HCT116 (cell line): ENCODE measurements around the gene PNN. TPM values are rescaled to one million over a fixed set of nuclear protein-coding genes. Genes with fewer than 3 reads are reported as not detected.
"Not testable (repeated sequence)": the region's sequence is repeated elsewhere in the genome, so short reads cannot be mapped to it uniquely, and the experiment has no call there.

Experiments used
- ATAC-seq: fragments of 200-7000 bp; cut with Tn5 transposase; 2 replicates; pipeline ENCODE4 v1.9.1; 2020; ENCODE audit warnings: mild to moderate bottlenecking, moderate library complexity
- BruUV-seq: library from RNA; stranded (reverse); fragments of 400-500 nt; replicated peaks from 2 replicates; lab custom pipeline; 2021; lab: Mats Ljungman, UMichigan
- CTCF ChIA-PET: fragments of 300-600 bp; sonication (Branson Sonifier 250); formaldehyde crosslinking; loops from one replicate; lab custom pipeline; 2021; ENCODE audit warnings: antibody characterized with exemption; lab: Charles Lee
- POLR2A ChIA-PET: fragments of 300-600, 350-600 bp; sonication (Branson Sonifier 250); formaldehyde crosslinking; loops from one replicate; lab custom pipeline; 2021; ENCODE audit warnings: antibody characterized with exemption; lab: Charles Lee
- RAD21 ChIA-PET, 2 experiments: fragments of 300-600 bp; sonication (Branson Sonifier 250); formaldehyde crosslinking; loops; one replicate each; lab custom pipeline; 2023; ENCODE audit warnings: low total read pairs in 2 of 2; ENCODE audit not compliant: uncharacterized antibody in 2 of 2, unreplicated experiment in 2 of 2, low non-redundant PET in 1 of 2; lab: Charles Lee
- DNase-seq: peaks from one replicate; pipeline ENCODE4 v3.0.0-alpha.2; 2010; ENCODE audit warnings: low read depth, low spot score
- H2AFZ ChIP-seq: fragments of 200-600 bp; shearing (Covaris generic), sonication (generic); 2 replicates; pipeline ENCODE4 v1.6.1; 2017; ENCODE audit warnings: low read depth, mixed run types, mixed read lengths, antibody characterized with exemption, low read length; ENCODE audit not compliant: poor library complexity, severe bottlenecking
- H3K27ac ChIP-seq: 2 replicates; pipeline ENCODE4 v1.5.1; 2012; ENCODE audit warnings: low read depth, low read length
- H3K27me3 ChIP-seq: fragments of 200-600 bp; sonication (generic); 2 replicates; pipeline ENCODE4 v1.6.1; 2016; ENCODE audit warnings: mixed run types, low read length, mixed read lengths; ENCODE audit not compliant: insufficient read depth
- H3K36me3 ChIP-seq, 2 experiments: fragments of 200-500 bp in 1 of 2; fragments of 200-600 bp in 1 of 2; sonication (Bioruptor generic) in 1 of 2; sonication (generic) in 1 of 2; 2 replicates each; pipeline versions ENCODE4 v1.5.1 to v1.6.1; 2014 to 2016; ENCODE audit warnings: low read length in 2 of 2, inconsistent platforms in 1 of 2, mixed read lengths in 1 of 2, mixed run types in 1 of 2; ENCODE audit not compliant: insufficient read depth in 2 of 2, control insufficient read depth in 1 of 2
- H3K4me1 ChIP-seq, 2 experiments: fragments of 200-600 bp in 1 of 2; sonication (generic) in 1 of 2; 2 replicates each; pipeline versions ENCODE4 v1.5.1 to v1.6.1; 2012 to 2017; ENCODE audit warnings: low read length in 2 of 2, inconsistent platforms in 1 of 2, mild to moderate bottlenecking in 1 of 2, mixed read lengths in 1 of 2, mixed run types in 1 of 2, moderate library complexity in 1 of 2; ENCODE audit not compliant: insufficient read depth in 2 of 2, control insufficient read depth in 1 of 2
- H3K4me2 ChIP-seq: fragments of 200-600 bp; sonication (generic); 2 replicates; pipeline ENCODE4 v1.6.1; 2017; ENCODE audit warnings: mixed run types, low read length, mixed read lengths
- H3K4me3 ChIP-seq, 2 experiments: fragments of 200-600 bp in 1 of 2; sonication (generic) in 1 of 2; replicated peaks in 1 of 2; 2 replicates each; pipeline ENCODE4 v1.5.1; 2011 to 2016; ENCODE audit warnings: low read length in 2 of 2, control low read depth in 1 of 2, low read depth in 1 of 2, mild to moderate bottlenecking in 1 of 2, mixed read lengths in 1 of 2, mixed run types in 1 of 2
- H3K79me2 ChIP-seq: fragments of 200-600 bp; sonication (generic); 2 replicates; pipeline ENCODE4 v1.6.1; 2017; ENCODE audit warnings: mild to moderate bottlenecking, mixed run types, low read length, moderate library complexity, mixed read lengths; ENCODE audit not compliant: insufficient read depth
- H3K9ac ChIP-seq: fragments of 200-600 bp; sonication (generic); 2 replicates; pipeline ENCODE4 v1.6.1; 2016; ENCODE audit warnings: low read length, mixed read lengths
- H3K9me2 ChIP-seq: fragments of 200-600 bp; sonication (generic), shearing (Covaris generic); 2 replicates; pipeline ENCODE4 v1.6.1; 2017; ENCODE audit warnings: mixed run types, mild to moderate bottlenecking, moderate library complexity; ENCODE audit not compliant: insufficient read depth
- H3K9me3 ChIP-seq, 2 experiments: fragments of 200-500 bp in 1 of 2; fragments of 200-600 bp in 1 of 2; sonication (Bioruptor generic) in 1 of 2; sonication (generic) in 1 of 2; 2 replicates each; pipeline ENCODE4 v1.6.1; 2014 to 2017; ENCODE audit warnings: low read length in 2 of 2, mixed read lengths in 2 of 2, inconsistent platforms in 1 of 2, low read depth in 1 of 2, mild to moderate bottlenecking in 1 of 2, mixed run types in 1 of 2, moderate library complexity in 1 of 2; ENCODE audit not compliant: control insufficient read depth in 1 of 2, insufficient read depth in 1 of 2
- H4K20me1 ChIP-seq: fragments of 200-600 bp; sonication (generic), shearing (Covaris generic); 2 replicates; pipeline ENCODE4 v1.6.1; 2017; ENCODE audit warnings: mixed run types, mild to moderate bottlenecking, moderate library complexity; ENCODE audit not compliant: insufficient read depth
- EZH2 ChIP-seq: fragments of 200-600 bp; sonication (generic); IDR thresholded peaks from 2 replicates; pipeline ENCODE4 v1.6.1; 2017; ENCODE audit warnings: antibody characterized with exemption, mixed run types
- FOSL1 ChIP-seq: IDR thresholded peaks from 2 replicates; pipeline ENCODE4 v1.6.1; 2012; ENCODE audit warnings: low read depth
- POLR2A ChIP-seq: IDR thresholded peaks from 2 replicates; pipeline ENCODE4 v1.7.0; 2011; ENCODE audit warnings: borderline replicate concordance; ENCODE audit not compliant: insufficient read depth, insufficient read length; ENCODE audit errors: extremely low read depth
- RAD21 ChIP-seq: IDR thresholded peaks from 2 replicates; pipeline ENCODE4 v1.6.1; 2012; ENCODE audit warnings: low read depth, mild to moderate bottlenecking
- REST ChIP-seq: IDR thresholded peaks from 2 replicates; pipeline ENCODE4 v1.6.1; 2012; ENCODE audit warnings: low read depth
- intact Hi-C: fragments of 100-400 bp; cut with micrococcal nuclease; formaldehyde crosslinking; loops from 2 replicates; pipeline ENCODE4 v1.10.0; 2022
- total RNA-seq: library from RNA; stranded (reverse); gene quantifications from one replicate; pipeline ENCODE4 v1.2.1, GENCODE V29; 2021; ENCODE audit not compliant: unreplicated experiment
- TF ChIP-seq, protein P1 (sequence below): IDR thresholded peaks from 2 replicates; pipeline ENCODE4 v1.6.1; 2012
- TF ChIP-seq, protein P2 (sequence below): IDR thresholded peaks from 2 replicates; pipeline ENCODE4 v1.6.1; 2012

PNN gene
- total RNA-seq, 1 experiment from 2014 or later = 97.9 TPM

DNA sequence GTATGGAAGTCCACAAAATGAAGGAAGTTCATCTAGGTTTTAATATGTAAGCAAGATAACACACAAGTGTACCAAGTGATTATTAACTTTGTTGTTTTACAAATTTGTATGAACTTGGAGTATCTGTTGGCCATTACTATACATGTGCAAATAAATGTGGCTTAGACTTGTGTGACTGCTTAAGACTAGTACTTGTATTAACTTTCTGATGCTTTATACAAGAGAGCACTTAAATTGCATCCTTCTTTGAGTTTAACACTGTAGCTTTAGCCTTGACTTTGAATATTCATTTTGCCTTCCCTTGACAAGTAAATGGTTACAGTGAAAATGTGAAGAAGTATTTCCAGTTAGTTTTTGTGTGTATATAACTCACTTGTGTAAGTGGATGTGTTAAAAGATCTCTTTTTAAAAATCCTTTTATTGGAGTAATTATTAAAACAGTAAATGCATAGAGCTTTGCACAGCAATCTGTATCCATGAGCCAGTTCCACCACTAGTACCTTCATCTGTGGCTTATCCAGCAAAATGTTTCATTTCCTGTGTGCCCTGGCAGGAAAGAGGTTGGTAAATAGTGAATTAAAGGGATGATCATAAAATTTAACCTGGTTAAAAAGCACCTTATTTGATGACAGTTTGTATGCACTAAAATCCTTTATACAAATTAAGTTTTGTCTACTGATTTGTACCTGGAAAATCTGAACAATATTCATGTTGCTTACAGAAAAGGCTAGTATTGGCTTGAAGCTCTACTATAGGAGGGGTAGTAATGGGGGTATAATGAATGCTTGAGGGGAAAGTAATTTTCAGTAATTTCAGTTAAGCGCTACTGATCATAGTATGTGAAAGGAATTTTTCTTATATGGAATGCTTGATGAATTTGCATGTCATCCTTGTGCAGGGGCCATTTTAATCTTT, 8.0 kb downstream of the PNN start:
- no TSS peak for BruUV-seq
- H3K9me2 ChIP-seq = no peaks in the 10 kb centered on the region
- CTCF ChIA-PET = no interaction called here
- H3K27ac ChIP-seq = no peak overlapping the region
- peaks cover 40% of the 10 kb centered on the region for H3K79me2 ChIP-seq
- H3K4me3 ChIP-seq = no peak overlapping the region
- H4K20me1 ChIP-seq = peaks cover 20% of the 10 kb centered on the region; the same call in 1 of the 2 replicates
- no peaks in the 10 kb centered on the region for H3K9me3 ChIP-seq
- intact Hi-C loops = no loop called here
- peaks cover 0 to 6% of the 10 kb centered on the region in 2 experiments; a peak in 2 of 4 replicates for H3K4me1 ChIP-seq
- TF ChIP-seq EZH2 (no peak), RAD21 (no peak), REST (no peak), FOSL1 (no peak), POLR2A (no peak)
- TF ChIP-seq, protein P1, sequence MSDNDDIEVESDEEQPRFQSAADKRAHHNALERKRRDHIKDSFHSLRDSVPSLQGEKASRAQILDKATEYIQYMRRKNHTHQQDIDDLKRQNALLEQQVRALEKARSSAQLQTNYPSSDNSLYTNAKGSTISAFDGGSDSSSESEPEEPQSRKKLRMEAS = no peak
- TF ChIP-seq, protein P2, sequence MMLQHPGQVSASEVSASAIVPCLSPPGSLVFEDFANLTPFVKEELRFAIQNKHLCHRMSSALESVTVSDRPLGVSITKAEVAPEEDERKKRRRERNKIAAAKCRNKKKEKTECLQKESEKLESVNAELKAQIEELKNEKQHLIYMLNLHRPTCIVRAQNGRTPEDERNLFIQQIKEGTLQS = no peak
- H3K36me3 ChIP-seq = peaks cover 56 to 60% of the 10 kb centered on the region in 2 experiments
- no peak overlapping the region for H3K4me2 ChIP-seq
- no peaks in the 10 kb centered on the region for H3K27me3 ChIP-seq
- no peak overlapping the region for H2AFZ ChIP-seq
- RAD21 ChIA-PET = no interaction called here
- no peak overlapping the region for H3K9ac ChIP-seq
- ATAC-seq (no peak), DNase-seq (no peak)
- POLR2A ChIA-PET = interaction anchor here (0.9 kb wide), 1 partner anchor 7 kb away, joined by 3 read pairs; no protein-coding TSS in a partner anchor

GRCh38 chr14:39183685-39184003, 8.6 kb downstream of the PNN start:
- H3K9me3 ChIP-seq, ATAC-seq, intact Hi-C loops, H2AFZ ChIP-seq, RAD21 ChIA-PET, H3K4me3 ChIP-seq, H3K9me2 ChIP-seq, CTCF ChIA-PET, DNase-seq, H3K27ac ChIP-seq, BruUV-seq, H3K9ac ChIP-seq, H3K4me2 ChIP-seq, H3K27me3 ChIP-seq: not testable (repeated sequence)
- Histone ChIP-seq H4K20me1 (peaks cover 20% of the 10 kb centered on the region; the same call in 1 of the 2 replicates), H3K79me2 (peaks cover 34% of the 10 kb centered on the region), H3K36me3 (peaks cover 50 to 54% of the 10 kb centered on the region in 2 experiments), H3K4me1 (peaks cover 0 to 10% of the 10 kb centered on the region in 2 experiments; a peak in 3 of 4 replicates)
- POLR2A ChIA-PET = interaction anchor here (0.7 kb wide), 1 partner anchor 135 kb away, joined by 3 read pairs; no protein-coding TSS in a partner anchor
